ENCODE measurements around the gene EIF4E2. TPM values are rescaled to one million over a fixed set of nuclear protein-coding genes. Genes with fewer than 3 reads are reported as not detected.

The EIF4E2 gene
- total and polyA plus RNA-seq, 2 experiments from 2014 or later: 53.2 to 85.5 TPM

- no peak for TF ChIP-seq CTCF (IDR thresholded peaks at IDR 0.05; ENCODE audit: low read depth, low read length)
- no peaks in the 10 kb centered on the region for H3K27me3 ChIP-seq
- peaks cover 3% of the 10 kb centered on the region for H3K4me1 ChIP-seq (ENCODE audit: low read depth)
- H3K4me3 ChIP-seq: no peak overlapping the region
- no peaks in the 10 kb centered on the region for H3K9me3 ChIP-seq (ENCODE audit: low read depth)
- no peaks in the 10 kb centered on the region for H3K36me3 ChIP-seq
- no peak for DNase-seq (ENCODE audit: low read depth in 1 of 2, low spot score in 1 of 2)
- H3K27ac ChIP-seq: no peak overlapping the region
Measured at GRCh38 chr2:232547991-232548390, 2.5 kb upstream of the EIF4E2 start.

GRCh38 chr2:232549655-232550353, 685 bp upstream of the EIF4E2 start:
- no peaks in the 10 kb centered on the region for H3K9me3 ChIP-seq (ENCODE audit: low read depth)
- H3K4me3 ChIP-seq: peak overlapping the region; percentile 40
- DNase-seq (ENCODE audit: low read depth in 1 of 2, low spot score in 1 of 2): no peak
- no peaks in the 10 kb centered on the region for H3K27me3 ChIP-seq
- H3K4me1 ChIP-seq (ENCODE audit: low read depth): peaks cover 3% of the 10 kb centered on the region
- no peaks in the 10 kb centered on the region for H3K36me3 ChIP-seq
- peak overlapping the region; percentile 94 for H3K27ac ChIP-seq
- no peak for TF ChIP-seq CTCF (IDR thresholded peaks at IDR 0.05; ENCODE audit: low read depth, low read length)

- Histone ChIP-seq H3K36me3 (no peaks in the 10 kb centered on the region), H3K4me1 (ENCODE audit: low read depth) (peaks cover 3% of the 10 kb centered on the region), H3K9me3 (ENCODE audit: low read depth) (no peaks in the 10 kb centered on the region), H3K27ac (peak overlapping the region; percentile 94), H3K27me3 (no peaks in the 10 kb centered on the region), H3K4me3 (peak overlapping the region; percentile 40)
- no peak for TF ChIP-seq CTCF (IDR thresholded peaks at IDR 0.05; ENCODE audit: low read depth, low read length)
- no peak for DNase-seq (ENCODE audit: low read depth in 1 of 2, low spot score in 1 of 2)
Measured at GRCh38 chr2:232551250-232551638, 755 bp downstream of the EIF4E2 start.

GRCh38 chr2:232551776-232552175, 1.3 kb downstream of the EIF4E2 start:
- H3K27me3 ChIP-seq: no peaks in the 10 kb centered on the region

GRCh38 chr2:232556426-232556825, 5.9 kb downstream of the EIF4E2 start:
- DNase-seq (ENCODE audit: low read depth in 1 of 2, low spot score in 1 of 2): no peak
- no peak overlapping the region for H3K27ac ChIP-seq
- no peaks in the 10 kb centered on the region for H3K9me3 ChIP-seq (ENCODE audit: low read depth)
- peaks cover 2% of the 10 kb centered on the region for H3K4me1 ChIP-seq (ENCODE audit: low read depth)
- TF ChIP-seq CTCF (IDR thresholded peaks at IDR 0.05; ENCODE audit: low read depth, low read length): no peak
- H3K36me3 ChIP-seq: peaks cover 26% of the 10 kb centered on the region
- H3K4me3 ChIP-seq: no peak overlapping the region
- H3K27me3 ChIP-seq: no peaks in the 10 kb centered on the region

More at GRCh38 chr2:232551776-232552175, 1.3 kb downstream of the EIF4E2 start:
- no peaks in the 10 kb centered on the region for H3K9me3 ChIP-seq (ENCODE audit: low read depth)
- DNase-seq (ENCODE audit: low read depth in 1 of 2, low spot score in 1 of 2): no peak
- H3K36me3 ChIP-seq: peaks cover 3% of the 10 kb centered on the region
- H3K4me1 ChIP-seq (ENCODE audit: low read depth): peaks cover 3% of the 10 kb centered on the region
- no peak overlapping the region for H3K27ac ChIP-seq
- H3K4me3 ChIP-seq: peak overlapping the region; percentile 40
- no peak for TF ChIP-seq CTCF (IDR thresholded peaks at IDR 0.05; ENCODE audit: low read depth, low read length)

All from cardiac muscle cell (in vitro differentiated cells and primary cell).